GM12874 (cell line): Measurements from ENCODE around the gene PMPCA.

Experiments
- CTCF ChIP-seq: IDR thresholded peaks from 2 replicates; pipeline ENCODE4 v1.5.1; 2011; ENCODE audit warnings: low read depth, mild to moderate bottlenecking, control low read depth, low read length, moderate library complexity; ENCODE audit not compliant: insufficient read depth

Gene PMPCA

GRCh38 chr9:136471802-136472487 is 61.5 kb downstream of the PMPCA start:
- TF ChIP-seq CTCF, result no peak

GRCh38 chr9:136472640-136473353 is 62.3 kb downstream of the PMPCA start:
- no peak for TF ChIP-seq CTCF

GRCh38 chr9:136473354-136473721 is 62.9 kb downstream of the PMPCA start:
- TF ChIP-seq CTCF, result no peak
